ENCODE measurements around the gene ZSCAN9.

ZSCAN9 gene

GRCh38 chr6:28211840-28212509, 13.1 kb upstream of the ZSCAN9 start:
- no peaks in the 10 kb centered on the region for H3K9me3 Mint-ChIP-seq
- H3K4me3 Mint-ChIP-seq, result peak overlapping the region; percentile 44 to 46
- peaks cover 93 to 96% of the 10 kb centered on the region in 2 donors for H3K27me3 Mint-ChIP-seq
- no peak overlapping the region for H3K27ac Mint-ChIP-seq
- ATAC-seq (replicated peaks) (peak; percentile 44), DNase-seq (no peak)
- H3K36me3 Mint-ChIP-seq (ENCODE audit: insufficient read depth), result peaks cover 14% of the 10 kb centered on the region
- peaks cover 21 to 27% of the 10 kb centered on the region in 2 donors for H3K4me1 Mint-ChIP-seq (ENCODE audit: low read depth in 2 of 2)

DNA sequence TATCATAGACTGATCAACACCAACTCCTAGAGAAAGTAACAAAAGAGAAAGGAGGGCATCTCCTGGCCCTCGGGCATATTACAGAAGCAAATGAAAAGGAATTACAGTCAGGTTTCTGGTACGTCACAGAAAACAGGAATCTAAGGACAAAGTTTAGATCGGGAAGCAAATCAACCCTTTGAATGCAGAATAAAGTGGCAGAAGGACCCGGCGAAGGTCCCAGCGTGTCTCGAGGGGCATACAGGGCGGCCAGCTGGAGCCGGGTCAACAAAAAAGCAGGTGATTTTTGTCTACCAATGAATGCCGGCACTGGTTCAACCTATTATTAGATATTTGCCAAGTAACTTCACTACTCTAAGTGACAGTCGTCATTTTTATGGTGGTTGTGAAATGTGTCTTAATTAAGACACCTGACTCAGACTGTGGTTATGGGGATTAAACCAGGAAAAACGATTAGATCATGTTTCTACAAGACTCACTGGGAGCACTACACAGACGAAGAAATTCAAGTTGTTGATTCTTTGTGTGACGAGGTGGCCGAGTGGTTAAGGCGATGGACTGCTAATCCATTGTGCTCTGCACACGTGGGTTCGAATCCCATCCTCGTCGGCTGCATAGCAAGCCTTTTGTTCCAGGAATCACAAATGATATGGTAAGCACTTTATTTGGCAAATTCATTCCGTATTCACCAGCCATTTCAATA, 12.4 kb upstream of the ZSCAN9 start:
- H3K9me3 Mint-ChIP-seq, result no peaks in the 10 kb centered on the region
- peaks cover 16 to 21% of the 10 kb centered on the region in 2 donors for H3K4me1 Mint-ChIP-seq (ENCODE audit: low read depth in 2 of 2)
- peak overlapping the region; percentile 44 to 46 for H3K4me3 Mint-ChIP-seq
- no peak overlapping the region for H3K27ac Mint-ChIP-seq
- H3K36me3 Mint-ChIP-seq (ENCODE audit: insufficient read depth), result peaks cover 10% of the 10 kb centered on the region
- ATAC-seq (replicated peaks), result peak; percentile 24
- H3K27me3 Mint-ChIP-seq, result peaks cover 93 to 96% of the 10 kb centered on the region in 2 donors
- DNase-seq, result no peak

GRCh38 chr6:28213213-28213523, 11.9 kb upstream of the ZSCAN9 start:
- DNase-seq (no peak), ATAC-seq (replicated peaks) (no peak)
- Mint-ChIP-seq H3K27ac (no peak overlapping the region), H3K4me1 (ENCODE audit: low read depth in 2 of 2) (peaks cover 17 to 18% of the 10 kb centered on the region in 2 donors), H3K4me3 (no peak overlapping the region), H3K36me3 (ENCODE audit: insufficient read depth) (peaks cover 8% of the 10 kb centered on the region), H3K9me3 (no peaks in the 10 kb centered on the region), H3K27me3 (peaks cover 93 to 96% of the 10 kb centered on the region in 2 donors)

GRCh38 chr6:28215425-28215824, 9.7 kb upstream of the ZSCAN9 start:
- Mint-ChIP-seq H3K27ac (no peak overlapping the region), H3K4me1 (ENCODE audit: low read depth in 2 of 2) (peaks cover 11 to 16% of the 10 kb centered on the region in 2 donors)

GRCh38 chr6:28217890-28218289, 7.2 kb upstream of the ZSCAN9 start:
- no peak for DNase-seq
- no peak for ATAC-seq (replicated peaks)
- H3K27ac Mint-ChIP-seq, result peak overlapping the region in 1 of 2 donors; percentile 57
- peaks cover 4 to 5% of the 10 kb centered on the region in 2 donors for H3K4me1 Mint-ChIP-seq (ENCODE audit: low read depth in 2 of 2)
- peak overlapping the region; percentile 74 for H3K4me3 Mint-ChIP-seq
- no peaks in the 10 kb centered on the region for H3K36me3 Mint-ChIP-seq (ENCODE audit: insufficient read depth)
- H3K9me3 Mint-ChIP-seq, result no peaks in the 10 kb centered on the region
- peaks cover 76 to 94% of the 10 kb centered on the region in 2 donors for H3K27me3 Mint-ChIP-seq

More at GRCh38 chr6:28215425-28215824, 9.7 kb upstream of the ZSCAN9 start:
- Mint-ChIP-seq H3K36me3 (ENCODE audit: insufficient read depth) (peaks cover 8% of the 10 kb centered on the region), H3K9me3 (no peaks in the 10 kb centered on the region), H3K27me3 (peaks cover 80 to 93% of the 10 kb centered on the region in 2 donors), H3K4me3 (no peak overlapping the region)
- DNase-seq (no peak), ATAC-seq (replicated peaks) (no peak)

GRCh38 chr6:28218312-28219248, 6.5 kb upstream of the ZSCAN9 start:
- DNase-seq (peak in 1 of 3 experiments; percentile 19), ATAC-seq (replicated peaks) (peak; percentile 74)
- Mint-ChIP-seq H3K4me3 (peak overlapping the region; percentile 74), H3K9me3 (no peaks in the 10 kb centered on the region), H3K36me3 (ENCODE audit: insufficient read depth) (no peaks in the 10 kb centered on the region), H3K27me3 (peaks cover 74 to 94% of the 10 kb centered on the region in 2 donors), H3K4me1 (ENCODE audit: low read depth in 2 of 2) (peaks cover 0 to 5% of the 10 kb centered on the region in 2 donors), H3K27ac (no peak overlapping the region)

DNA sequence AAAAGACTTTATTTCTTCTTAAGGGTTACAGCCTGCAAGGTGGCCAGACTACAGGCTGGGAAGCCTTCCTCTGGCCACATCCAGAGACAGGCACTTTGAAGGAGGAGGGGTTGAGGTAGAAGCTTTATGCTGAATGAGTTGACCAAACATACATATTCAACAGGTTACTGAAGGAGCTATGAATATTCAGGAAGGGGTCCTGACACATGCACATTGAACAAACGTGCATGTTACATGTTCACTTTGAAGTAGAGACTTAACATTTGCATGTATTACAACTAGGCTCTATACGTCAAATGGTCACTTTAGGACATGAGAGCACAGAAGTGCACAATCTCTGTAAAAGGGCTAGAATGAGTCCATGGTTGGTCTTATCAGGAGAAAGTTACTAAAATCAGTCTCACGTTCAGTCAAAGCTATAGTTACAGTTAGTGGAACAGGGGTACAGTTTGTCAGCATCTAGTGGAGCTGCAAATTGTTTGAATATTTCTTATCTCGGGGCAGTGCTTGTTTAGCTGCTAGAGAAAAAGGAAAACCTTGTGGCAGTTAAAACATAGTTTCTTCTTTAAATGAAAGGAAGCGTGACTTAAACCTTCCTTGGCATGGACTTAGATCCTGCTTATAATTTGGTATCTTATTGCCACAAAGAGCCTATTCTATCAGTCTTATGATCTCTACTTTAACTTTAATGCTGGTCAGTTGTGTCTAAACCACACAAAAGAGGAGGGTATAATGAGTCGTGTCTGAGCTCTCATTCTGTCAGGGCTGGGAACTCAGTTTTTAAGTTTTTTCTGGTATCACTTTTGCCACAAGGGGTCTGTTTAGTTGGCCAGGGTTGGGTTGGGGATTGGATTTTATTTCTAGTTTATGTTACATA, 4.6 kb upstream of the ZSCAN9 start:
- ATAC-seq (replicated peaks), result no peak
- Mint-ChIP-seq H3K36me3 (ENCODE audit: insufficient read depth) (peaks cover 6% of the 10 kb centered on the region), H3K9me3 (no peaks in the 10 kb centered on the region), H3K4me3 (no peak overlapping the region), H3K4me1 (ENCODE audit: low read depth in 2 of 2) (peaks cover 5 to 12% of the 10 kb centered on the region in 2 donors), H3K27ac (no peak overlapping the region), H3K27me3 (peaks cover 57 to 87% of the 10 kb centered on the region in 2 donors)
- no peak for DNase-seq

DNA sequence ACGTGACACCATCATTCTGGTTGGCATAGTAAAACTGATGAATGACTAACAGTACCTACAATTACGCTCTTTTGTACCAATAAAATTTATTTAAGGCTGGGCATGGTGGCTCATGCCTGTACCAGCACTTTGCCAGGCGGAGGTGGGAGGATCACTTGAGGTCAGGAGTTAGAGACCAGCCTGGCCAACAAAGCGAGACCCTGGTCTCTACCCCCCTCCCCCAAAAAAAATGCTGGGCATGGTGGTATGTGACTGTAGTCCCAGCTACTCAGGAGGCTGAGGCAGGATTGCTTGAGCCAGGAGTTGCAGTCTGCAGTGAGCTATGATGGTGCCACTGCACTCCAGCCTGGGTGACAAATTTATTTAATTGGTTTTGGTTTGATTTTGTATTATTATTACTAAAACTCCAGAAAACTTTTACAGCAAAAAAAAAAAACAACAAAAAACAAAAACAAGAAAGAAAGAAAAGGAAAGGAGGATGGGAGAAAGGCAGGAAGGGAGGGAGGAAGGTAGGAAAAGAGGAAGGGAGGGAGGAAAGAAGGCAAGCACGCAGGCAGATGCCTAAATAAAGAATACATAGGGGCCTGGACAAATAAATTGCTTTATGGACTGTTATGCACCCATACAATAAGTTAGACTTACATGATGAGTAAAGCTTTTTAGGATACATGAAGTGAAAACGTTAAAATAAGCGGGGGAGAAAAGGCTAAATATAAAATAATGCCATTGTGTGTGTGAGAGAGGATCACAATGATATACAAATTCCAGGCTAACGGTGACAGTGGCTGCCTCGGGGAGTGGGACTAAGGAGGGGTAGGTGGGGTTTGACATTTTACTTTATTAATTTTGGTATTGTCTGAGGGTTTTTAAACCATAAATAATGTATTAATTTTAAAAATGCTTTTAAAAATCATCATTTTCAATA, 682 bp upstream of the ZSCAN9 start:
- DNase-seq, result no peak
- Mint-ChIP-seq H3K36me3 (ENCODE audit: insufficient read depth) (peaks cover 6% of the 10 kb centered on the region), H3K27me3 (peaks cover 28 to 50% of the 10 kb centered on the region in 2 donors)

DNA sequence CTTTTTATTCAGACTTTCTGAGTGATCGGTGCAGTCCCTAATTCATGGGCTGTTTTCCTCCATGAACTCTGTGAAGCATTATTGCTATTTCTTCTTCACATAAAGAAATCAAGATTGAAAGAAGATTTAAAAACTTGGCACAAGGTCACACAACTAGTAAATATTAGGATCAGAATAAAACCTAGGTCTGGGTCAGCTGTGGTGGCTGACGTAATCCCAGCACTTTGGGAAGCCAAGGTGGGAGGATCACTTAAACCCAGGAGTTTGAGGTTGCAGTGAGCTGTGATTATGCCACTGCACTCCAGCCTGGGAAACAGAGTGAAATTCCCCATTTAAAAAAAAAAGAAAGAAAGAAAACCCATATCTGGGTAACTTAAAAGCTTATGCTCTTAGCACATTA, 1.4 kb downstream of the ZSCAN9 start:
- H3K27ac Mint-ChIP-seq, result no peak overlapping the region
- peaks cover 14 to 33% of the 10 kb centered on the region in 2 donors for H3K27me3 Mint-ChIP-seq
- peaks cover 8 to 9% of the 10 kb centered on the region in 2 donors for H3K4me1 Mint-ChIP-seq (ENCODE audit: low read depth in 2 of 2)
- ATAC-seq (replicated peaks), result no peak
- DNase-seq, result no peak
- peak overlapping the region in 1 of 2 donors; percentile 88 for H3K4me3 Mint-ChIP-seq
- H3K9me3 Mint-ChIP-seq, result no peaks in the 10 kb centered on the region
- peaks cover 9% of the 10 kb centered on the region for H3K36me3 Mint-ChIP-seq (ENCODE audit: insufficient read depth)

More for the DNA sequence above, 682 bp upstream of the ZSCAN9 start:
- H3K4me1 Mint-ChIP-seq (ENCODE audit: low read depth in 2 of 2), result peaks cover 8 to 9% of the 10 kb centered on the region in 2 donors
- peak overlapping the region; percentile 84 to 88 for H3K4me3 Mint-ChIP-seq
- no peak for ATAC-seq (replicated peaks)
- no peaks in the 10 kb centered on the region for H3K9me3 Mint-ChIP-seq
- peak overlapping the region; percentile 28 to 68 for H3K27ac Mint-ChIP-seq

DNA sequence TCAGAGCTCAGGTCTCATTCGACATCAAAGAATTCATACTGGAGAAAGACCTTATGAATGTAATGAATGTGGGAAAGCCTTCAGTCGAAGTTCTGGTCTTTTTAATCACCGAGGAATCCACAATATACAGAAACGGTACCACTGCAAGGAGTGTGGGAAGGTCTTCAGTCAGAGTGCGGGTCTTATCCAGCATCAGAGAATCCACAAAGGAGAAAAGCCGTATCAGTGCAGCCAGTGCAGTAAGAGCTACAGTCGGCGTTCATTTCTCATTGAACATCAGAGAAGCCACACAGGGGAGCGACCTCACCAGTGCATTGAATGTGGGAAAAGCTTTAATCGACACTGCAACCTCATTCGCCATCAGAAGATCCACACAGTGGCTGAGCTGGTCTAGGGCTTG, 7.7 kb downstream of the ZSCAN9 start:
- peaks cover 0 to 3% of the 10 kb centered on the region in 2 donors for H3K4me1 Mint-ChIP-seq (ENCODE audit: low read depth in 2 of 2)
- no peaks in the 10 kb centered on the region for H3K27me3 Mint-ChIP-seq
- peaks cover 4% of the 10 kb centered on the region for H3K36me3 Mint-ChIP-seq (ENCODE audit: insufficient read depth)
- H3K4me3 Mint-ChIP-seq, result no peak overlapping the region
- no peaks in the 10 kb centered on the region for H3K9me3 Mint-ChIP-seq
- peak overlapping the region in 1 of 2 donors; percentile 7 for H3K27ac Mint-ChIP-seq
- DNase-seq, result no peak
- ATAC-seq (replicated peaks), result no peak

DNA sequence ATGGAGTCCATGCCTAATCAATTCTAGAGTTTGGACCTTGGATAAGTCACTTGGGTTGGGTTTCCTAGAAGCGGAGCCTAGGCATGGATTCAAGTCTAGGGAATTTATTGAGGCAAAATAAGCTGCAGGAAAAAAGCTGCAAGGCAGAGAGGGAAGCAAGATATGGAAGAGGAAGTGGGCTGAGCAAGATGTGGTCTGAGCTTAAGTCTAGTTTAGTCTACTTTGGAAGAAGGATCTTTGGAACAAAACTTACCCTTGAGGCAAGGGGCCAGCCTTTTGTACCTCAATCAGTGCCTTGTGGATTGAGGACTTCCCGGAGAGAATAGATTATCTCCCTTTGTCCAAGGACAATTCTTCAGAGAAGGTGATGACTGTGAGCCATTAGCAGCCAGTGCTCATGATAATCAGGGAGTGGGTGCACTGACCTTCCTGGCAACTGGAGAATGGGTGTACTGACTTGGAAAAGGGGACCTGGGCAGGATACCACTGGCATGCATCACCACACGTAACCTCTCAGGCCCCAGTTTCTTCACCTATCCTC, 10.9 kb downstream of the ZSCAN9 start:
- Mint-ChIP-seq H3K27ac (no peak overlapping the region), H3K4me1 (ENCODE audit: low read depth in 2 of 2) (peaks cover 0 to 3% of the 10 kb centered on the region in 2 donors), H3K4me3 (no peak overlapping the region), H3K36me3 (ENCODE audit: insufficient read depth) (peaks cover 3% of the 10 kb centered on the region), H3K27me3 (no peaks in the 10 kb centered on the region), H3K9me3 (no peaks in the 10 kb centered on the region)
- ATAC-seq (replicated peaks) (no peak), DNase-seq (no peak)

Measured in effector memory CD8-positive, alpha-beta T cell (primary cell).